ENCODE measurements around the gene FAM13B. TPM values are rescaled to one million over a fixed set of nuclear protein-coding genes. Genes with fewer than 3 reads are reported as not detected.

The FAM13B gene
- 10.8 to 17.0 TPM (median 12.1 TPM) in 5 replicates for total RNA-seq (2022; extraction: Qiagen RNA extraction)

GRCh38 chr5:138032572-138033385 is at the start of gene FAM13B:
TSS of gene FAM13B (minus strand) at chr5:138033079. CDS start at chr5:138019111, 13,968 bp downstream.

GRCh38 chr5:137888863-137889759 is 143.8 kb downstream of the FAM13B start, which contains the start of gene PKD2L2:
TSS of gene PKD2L2 (plus strand) at chr5:137889457. CDS start at chr5:137889492, 35 bp downstream.

Other genes with a start within 250 kb of the FAM13B start
- 0.12 to 0.30 TPM (median 0.25 TPM) in 3 of 5 replicates, not detected in the others for gene MYOT, start 165.2 kb downstream of the FAM13B start, total RNA-seq (2022; extraction: Qiagen RNA extraction)
- 0.12 TPM in 1 of 5 replicates, not detected in the others for gene PKD2L2, start 143.6 kb downstream of the FAM13B start, total RNA-seq (2022; extraction: Qiagen RNA extraction)
- gene WNT8A, start 51.0 kb upstream of the FAM13B start, total RNA-seq (2022; extraction: Qiagen RNA extraction) = not detected in 5 replicates
- gene NME5, start 106.3 kb upstream of the FAM13B start, total RNA-seq (2022; extraction: Qiagen RNA extraction) = not detected in 5 replicates
- 42.5 to 59.3 TPM (median 47.7 TPM) in 5 replicates for gene BRD8, start 145.6 kb upstream of the FAM13B start, total RNA-seq (2022; extraction: Qiagen RNA extraction)
- 39.4 to 57.5 TPM (median 43.3 TPM) in 5 replicates for gene KIF20A, start 146.0 kb upstream of the FAM13B start, total RNA-seq (2022; extraction: Qiagen RNA extraction)
- 20.1 to 38.6 TPM (median 25.6 TPM) in 5 replicates for gene CDC23, start 180.2 kb upstream of the FAM13B start, total RNA-seq (2022; extraction: Qiagen RNA extraction)
- 0.06 to 0.12 TPM (median 0.07 TPM) in 3 of 5 replicates, not detected in the others for gene GFRA3, start 241.5 kb upstream of the FAM13B start, total RNA-seq (2022; extraction: Qiagen RNA extraction)

Data from A549 treated with Hydrocortisone at 1 μM for 4 hours (cell line).